CD8-positive, alpha-beta memory T cell (primary cell): ENCODE measurements around the gene TSPAN31. TPM values are rescaled to one million over a fixed set of nuclear protein-coding genes. Genes with fewer than 3 reads are reported as not detected.

ENCODE experiments used
- CTCF ChIA-PET: fragments of 350-600 bp; sonication (Branson Sonifier 250); formaldehyde crosslinking; loops from one replicate; lab custom pipeline; 2021; ENCODE audit warnings: antibody characterized with exemption; lab: Charles Lee
- POLR2A ChIA-PET: fragments of 350-600 bp; sonication (Branson Sonifier 250); formaldehyde crosslinking; loops from one replicate; lab custom pipeline; 2021; ENCODE audit warnings: antibody characterized with exemption; lab: Charles Lee
- DNase-seq, 5 donors: peaks; one replicate each; pipeline versions ENCODE4 v3.0.0 to v3.0.0-alpha.2; 2020 to 2022; ENCODE audit warnings: mixed read lengths in 1 of 5
- H3K27ac ChIP-seq: one replicate; pipeline ENCODE4 v1.7.0; 2013; ENCODE audit warnings: low read depth, mild to moderate bottlenecking, low read length, moderate library complexity
- H3K27me3 ChIP-seq: 2 replicates; pipeline ENCODE4 v1.7.0; 2013; ENCODE audit warnings: low read length, mild to moderate bottlenecking; ENCODE audit not compliant: insufficient read depth, poor library complexity, severe bottlenecking
- H3K36me3 ChIP-seq: 2 replicates; pipeline ENCODE4 v1.7.0; 2013; ENCODE audit warnings: mild to moderate bottlenecking, low read length, moderate library complexity; ENCODE audit not compliant: insufficient read depth
- H3K4me1 ChIP-seq: 2 replicates; pipeline ENCODE4 v1.7.0; 2013; ENCODE audit warnings: mild to moderate bottlenecking, low read length, moderate library complexity; ENCODE audit not compliant: insufficient read depth
- H3K4me3 ChIP-seq: 2 replicates; pipeline ENCODE4 v1.7.0; 2013; ENCODE audit warnings: mild to moderate bottlenecking, low read length
- H3K9me3 ChIP-seq: 2 replicates; pipeline ENCODE4 v1.7.0; 2013; ENCODE audit warnings: mild to moderate bottlenecking, low read length
- H3K27ac Mint-ChIP-seq, 8 donors: one replicate each; pipeline ENCODE4 v1.8.0; 2020 to 2021; ENCODE audit warnings: mixed read lengths in 8 of 8, mild to moderate bottlenecking in 6 of 8, inconsistent platforms in 3 of 8, moderate library complexity in 3 of 8
- H3K27me3 Mint-ChIP-seq, 2 donors: one replicate each; pipeline ENCODE4 v1.8.0; 2020 to 2021; ENCODE audit warnings: mixed read lengths in 2 of 2, mild to moderate bottlenecking in 1 of 2, moderate library complexity in 1 of 2
- H3K36me3 Mint-ChIP-seq, 3 donors: one replicate each; pipeline ENCODE4 v1.8.0; 2020 to 2021; ENCODE audit warnings: mixed read lengths in 3 of 3, inconsistent platforms in 1 of 3, mild to moderate bottlenecking in 1 of 3
- H3K4me1 Mint-ChIP-seq, 3 donors: one replicate each; pipeline ENCODE4 v1.8.0; 2020 to 2021; ENCODE audit warnings: mixed read lengths in 3 of 3, inconsistent platforms in 1 of 3, mild to moderate bottlenecking in 1 of 3
- H3K4me3 Mint-ChIP-seq, 7 donors: one replicate each; pipeline ENCODE4 v1.8.0; 2020 to 2021; ENCODE audit warnings: mixed read lengths in 7 of 7, mild to moderate bottlenecking in 6 of 7, moderate library complexity in 4 of 7, inconsistent platforms in 2 of 7
- H3K9me3 Mint-ChIP-seq, 5 donors: one replicate each; pipeline ENCODE4 v1.8.0; 2020 to 2022; ENCODE audit warnings: mixed read lengths in 5 of 5, mild to moderate bottlenecking in 3 of 5, moderate library complexity in 2 of 5, inconsistent platforms in 1 of 5
- polyA plus RNA-seq: library from polyadenylated mRNA; unstranded; fragments of 300-500 nt; fragmentation: Illumina TruSeq; gene quantifications from one replicate; pipeline ENCODE4 v1.2.3, GENCODE V29; 2021
- total RNA-seq, 2 experiments: library from RNA; stranded (reverse); gene quantifications; one replicate each; pipeline ENCODE4 v1.2.3, GENCODE V29; 2021

Gene TSPAN31
- total and polyA plus RNA-seq, 3 experiments from 2014 or later, result 12.0 to 46.9 (median 13.0) TPM

- Mint-ChIP-seq H3K4me3 (peak overlapping the region in 6 of 7 donors; percentile 62 to 95 (median 79)), H3K9me3 (no peaks in the 10 kb centered on the region), H3K27ac (peak overlapping the region; percentile 80 to 100 (median 96)), H3K27me3 (peaks cover 0 to 3% of the 10 kb centered on the region in 2 donors), H3K36me3 (peaks cover under 1 to 45% (median 5%) of the 10 kb centered on the region in 3 donors), H3K4me1 (peaks cover 51 to 74% (median 53%) of the 10 kb centered on the region in 3 donors)
- Histone ChIP-seq H3K9me3 (no peaks in the 10 kb centered on the region), H3K4me1 (peaks cover 49% of the 10 kb centered on the region), H3K4me3 (no peak overlapping the region), H3K36me3 (peaks cover 5% of the 10 kb centered on the region), H3K27ac (peak overlapping the region; percentile 95), H3K27me3 (no peaks in the 10 kb centered on the region)
- ChIA-PET CTCF (interaction anchor here (0.7 to 2.7 kb wide), 8 partner anchors 14 to 253 kb away, joined by 3 to 11 read pairs (median 6); no protein-coding TSS in a partner anchor), POLR2A (interaction anchor here (0.5 kb wide), 1 partner anchor 1051 kb away, joined by 3 read pairs; no protein-coding TSS in a partner anchor)
- peak in 1 of 5 donors; percentile 44 for DNase-seq
Observed at GRCh38 chr12:57739914-57740538, 4.8 kb upstream of the TSPAN31 start.

GRCh38 chr12:57740656-57741412, 4.0 kb upstream of the TSPAN31 start:
- no peaks in the 10 kb centered on the region for H3K9me3 ChIP-seq
- peaks cover 56% of the 10 kb centered on the region for H3K4me1 ChIP-seq
- Mint-ChIP-seq H3K27ac (peak overlapping the region; percentile 87 to 100 (median 96)), H3K4me3 (peak overlapping the region; percentile 90 to 97 (median 94)), H3K9me3 (no peaks in the 10 kb centered on the region), H3K4me1 (peaks cover 55 to 73% (median 59%) of the 10 kb centered on the region in 3 donors), H3K27me3 (peaks cover 0 to 5% of the 10 kb centered on the region in 2 donors), H3K36me3 (peaks cover 0 to 39% (median 4%) of the 10 kb centered on the region in 3 donors)
- no peaks in the 10 kb centered on the region for H3K27me3 ChIP-seq
- POLR2A ChIA-PET, result interaction anchor here (0.5 to 1.7 kb wide), 9 partner anchors 11 to 1052 kb away, joined by 3 to 6 read pairs (median 4); partner anchors contain the start of genes ARHGEF25, CDK4, DDIT3 and OS9
- peak; percentile 71 to 93 (median 88) for DNase-seq
- CTCF ChIA-PET, result interaction anchor here (0.8 to 3.6 kb wide), 18 partner anchors 10 to 282 kb away, joined by 3 to 24 read pairs (median 4); partner anchors contain the start of genes CDK4, GLI1 and OS9
- H3K4me3 ChIP-seq, result peak overlapping the region; percentile 85
- peak overlapping the region; percentile 95 for H3K27ac ChIP-seq
- peaks cover 4% of the 10 kb centered on the region for H3K36me3 ChIP-seq

GRCh38 chr12:57741413-57741789, 3.4 kb upstream of the TSPAN31 start:
- no peak for DNase-seq
- Mint-ChIP-seq H3K36me3 (peaks cover 2 to 38% (median 4%) of the 10 kb centered on the region in 3 donors), H3K4me1 (peaks cover 60 to 76% (median 62%) of the 10 kb centered on the region in 3 donors), H3K27me3 (peaks cover 0 to 5% of the 10 kb centered on the region in 2 donors), H3K27ac (peak overlapping the region; percentile 87 to 100 (median 96)), H3K4me3 (peak overlapping the region; percentile 90 to 97 (median 94)), H3K9me3 (no peaks in the 10 kb centered on the region)
- H3K27ac ChIP-seq, result peak overlapping the region; percentile 95
- ChIA-PET POLR2A (interaction anchor here (0.5 to 1.7 kb wide), 7 partner anchors 11 to 221 kb away, joined by 3 to 6 read pairs (median 5); partner anchors contain the start of genes ARHGEF25, CDK4, DDIT3 and OS9), CTCF (interaction anchor here (0.8 to 3.6 kb wide), 19 partner anchors 9 to 282 kb away, joined by 3 to 24 read pairs (median 4); partner anchors contain the start of genes CDK4, GLI1 and OS9)
- H3K27me3 ChIP-seq, result no peaks in the 10 kb centered on the region
- H3K4me1 ChIP-seq, result peaks cover 57% of the 10 kb centered on the region
- no peaks in the 10 kb centered on the region for H3K9me3 ChIP-seq
- peak overlapping the region; percentile 85 for H3K4me3 ChIP-seq
- peaks cover 4% of the 10 kb centered on the region for H3K36me3 ChIP-seq

- Mint-ChIP-seq H3K27ac (peak overlapping the region; percentile 87 to 100 (median 96)), H3K27me3 (peaks cover 0 to 5% of the 10 kb centered on the region in 2 donors), H3K9me3 (no peaks in the 10 kb centered on the region)
Observed at GRCh38 chr12:57741844-57742738, 2.7 kb upstream of the TSPAN31 start.

GRCh38 chr12:57743769-57744168, 1.1 kb upstream of the TSPAN31 start:
- Mint-ChIP-seq H3K27ac (peak overlapping the region; percentile 84 to 99 (median 97)), H3K27me3 (peaks cover 0 to 5% of the 10 kb centered on the region in 2 donors), H3K9me3 (no peaks in the 10 kb centered on the region), H3K36me3 (peaks cover 4 to 50% (median 10%) of the 10 kb centered on the region in 3 donors), H3K4me3 (peak overlapping the region; percentile 85 to 96 (median 90)), H3K4me1 (peaks cover 56 to 72% (median 62%) of the 10 kb centered on the region in 3 donors)
- Histone ChIP-seq H3K27ac (peak overlapping the region; percentile 89), H3K9me3 (no peaks in the 10 kb centered on the region), H3K36me3 (peaks cover 16% of the 10 kb centered on the region), H3K4me1 (peaks cover 56% of the 10 kb centered on the region), H3K4me3 (no peak overlapping the region), H3K27me3 (no peaks in the 10 kb centered on the region)
- ChIA-PET CTCF (interaction anchor here (1.7 to 3.6 kb wide), 4 partner anchors 13 to 161 kb away, joined by 3 to 24 read pairs (median 6); partner anchors contain the start of gene PIP4K2C), POLR2A (no interaction called here)
- DNase-seq, result no peak

More at GRCh38 chr12:57741844-57742738, 2.7 kb upstream of the TSPAN31 start:
- H3K36me3 Mint-ChIP-seq, result peaks cover 4 to 38% (median 6%) of the 10 kb centered on the region in 3 donors
- Histone ChIP-seq H3K4me1 (peaks cover 57% of the 10 kb centered on the region), H3K9me3 (no peaks in the 10 kb centered on the region), H3K27me3 (no peaks in the 10 kb centered on the region), H3K36me3 (peaks cover 5% of the 10 kb centered on the region), H3K27ac (peak overlapping the region; percentile 95), H3K4me3 (peak overlapping the region; percentile 85)
- CTCF ChIA-PET, result interaction anchor here (0.8 to 3.6 kb wide), 18 partner anchors 8 to 283 kb away, joined by 3 to 24 read pairs (median 4); partner anchors contain the start of genes CDK4, GLI1 and OS9
- POLR2A ChIA-PET, result interaction anchor here (0.6 to 1.7 kb wide), 5 partner anchors 10 to 131 kb away, joined by 3 to 6 read pairs (median 4); partner anchors contain the start of genes ARHGEF25, CDK4 and OS9
- peak; percentile 75 to 91 (median 79) for DNase-seq
- peak overlapping the region; percentile 90 to 97 (median 94) for H3K4me3 Mint-ChIP-seq
- H3K4me1 Mint-ChIP-seq, result peaks cover 56 to 72% (median 62%) of the 10 kb centered on the region in 3 donors

GRCh38 chr12:57744194-57744776, 554 bp upstream of the TSPAN31 start:
- H3K9me3 Mint-ChIP-seq, result no peaks in the 10 kb centered on the region
- Histone ChIP-seq H3K4me1 (peaks cover 51% of the 10 kb centered on the region), H3K36me3 (peaks cover 20% of the 10 kb centered on the region), H3K27me3 (no peaks in the 10 kb centered on the region), H3K27ac (peak overlapping the region; percentile 89), H3K4me3 (peak overlapping the region; percentile 74), H3K9me3 (no peaks in the 10 kb centered on the region)
- H3K4me1 Mint-ChIP-seq, result peaks cover 51 to 67% (median 57%) of the 10 kb centered on the region in 3 donors
- H3K27me3 Mint-ChIP-seq, result peaks cover 0 to 5% of the 10 kb centered on the region in 2 donors
- CTCF ChIA-PET, result interaction anchor here (0.7 to 3.6 kb wide), 8 partner anchors 9 to 264 kb away, joined by 3 to 24 read pairs (median 4); partner anchors contain the start of genes ARHGAP9 and PIP4K2C
- POLR2A ChIA-PET, result interaction anchor here (0.6 to 1.5 kb wide), 6 partner anchors 12 to 28 kb away, joined by 3 to 7 read pairs (median 4); partner anchors contain the start of gene EEF1AKMT3
- H3K27ac Mint-ChIP-seq, result peak overlapping the region; percentile 84 to 99 (median 97)
- H3K36me3 Mint-ChIP-seq, result peaks cover 2 to 50% (median 10%) of the 10 kb centered on the region in 3 donors
- DNase-seq, result peak in 3 of 5 donors; percentile 51 to 86 (median 66)
- peak overlapping the region; percentile 85 to 96 (median 90) for H3K4me3 Mint-ChIP-seq
